ENCODE measurements around the gene IL19.
"Not testable (repeated sequence)": the region's sequence is repeated elsewhere in the genome, so short reads cannot be mapped to it uniquely, and the experiment has no call there.

DNA sequence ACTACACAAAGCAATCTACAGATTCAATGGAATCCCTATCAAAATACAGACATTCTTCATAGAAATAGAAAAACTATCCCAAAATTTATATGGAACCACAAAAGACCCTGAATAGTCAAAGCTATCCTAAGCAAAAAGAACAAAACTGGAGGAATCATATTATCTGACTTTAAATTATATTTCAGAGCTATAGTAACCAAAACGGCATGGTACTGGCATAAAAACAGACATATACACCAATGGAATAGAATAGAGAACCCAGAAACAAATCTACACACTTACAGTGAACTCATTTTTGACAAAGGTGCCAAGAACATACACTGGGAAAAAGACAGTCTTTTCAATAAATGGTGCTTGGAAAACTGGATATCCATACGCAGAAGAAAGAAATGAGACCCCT, 82.1 kb downstream of the IL19 start:
- not testable (repeated sequence) for TF ChIP-seq CTCF (IDR thresholded peaks at IDR 0.05; ENCODE audit: low read depth, low read length); POLR2A (IDR thresholded peaks at IDR 0.05; ENCODE audit: extremely low read depth, insufficient read length)
- TF ChIP-seq, protein P1, sequence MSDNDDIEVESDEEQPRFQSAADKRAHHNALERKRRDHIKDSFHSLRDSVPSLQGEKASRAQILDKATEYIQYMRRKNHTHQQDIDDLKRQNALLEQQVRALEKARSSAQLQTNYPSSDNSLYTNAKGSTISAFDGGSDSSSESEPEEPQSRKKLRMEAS (IDR thresholded peaks at IDR 0.05; ENCODE audit: low read depth, low read length): not testable (repeated sequence)

Measured in NB4 (cell line).